ENCODE measurements around the gene MEG3. TPM values are rescaled to one million over a fixed set of nuclear protein-coding genes. Genes with fewer than 3 reads are reported as not detected.

The MEG3 gene
- total and polyA plus RNA-seq, 2 of the 4 experiments (the other 2 are of a cell fraction) = 31.5 to 556 TPM

DNA sequence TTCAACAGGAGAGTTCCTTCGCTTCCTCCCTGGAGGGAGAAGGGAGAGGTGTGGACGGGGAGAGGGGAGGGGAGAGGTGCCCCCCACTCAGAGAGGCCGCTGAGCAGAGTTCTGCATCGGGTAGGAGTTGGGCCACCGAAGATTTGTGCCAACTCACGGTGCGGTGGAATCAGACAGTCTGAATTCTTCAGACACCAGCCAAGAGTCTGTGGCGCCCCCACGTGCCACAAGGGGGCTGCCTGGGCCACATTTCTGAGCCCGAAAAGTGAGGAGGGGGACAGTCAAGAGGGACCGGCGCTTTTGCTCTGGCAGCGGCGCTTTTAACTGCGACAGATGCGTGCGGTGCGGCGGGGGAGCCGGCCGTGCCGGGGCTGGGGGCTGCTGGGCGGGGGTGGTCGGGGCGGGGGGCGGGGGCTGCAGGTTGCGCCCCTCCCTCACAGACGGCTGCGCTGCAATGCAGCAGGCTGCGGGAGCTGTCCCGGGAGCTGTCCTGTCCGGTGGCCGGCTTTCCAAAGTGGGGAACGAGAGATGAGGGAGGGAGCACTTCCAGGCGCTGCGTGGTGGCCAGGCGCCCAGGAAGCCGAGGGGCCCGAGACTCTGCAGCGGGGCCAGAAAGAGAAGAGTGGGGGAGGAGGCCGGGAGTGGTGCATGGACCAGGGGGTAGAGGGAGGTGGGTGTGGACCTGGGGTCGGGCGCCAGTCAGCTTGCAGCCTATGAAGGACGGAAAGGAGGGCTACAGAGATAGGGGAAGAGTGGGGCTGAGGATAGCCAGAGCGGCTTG is 78.6 kb downstream of the MEG3 start (continued):
- TF ChIP-seq POLR2A (IDR thresholded peaks at IDR 0.05; ENCODE audit: low read depth, low read length) = no peak
- TF ChIP-seq MAFK (IDR thresholded peaks at IDR 0.05; ENCODE audit: low read depth, low read length) = no peak

DNA sequence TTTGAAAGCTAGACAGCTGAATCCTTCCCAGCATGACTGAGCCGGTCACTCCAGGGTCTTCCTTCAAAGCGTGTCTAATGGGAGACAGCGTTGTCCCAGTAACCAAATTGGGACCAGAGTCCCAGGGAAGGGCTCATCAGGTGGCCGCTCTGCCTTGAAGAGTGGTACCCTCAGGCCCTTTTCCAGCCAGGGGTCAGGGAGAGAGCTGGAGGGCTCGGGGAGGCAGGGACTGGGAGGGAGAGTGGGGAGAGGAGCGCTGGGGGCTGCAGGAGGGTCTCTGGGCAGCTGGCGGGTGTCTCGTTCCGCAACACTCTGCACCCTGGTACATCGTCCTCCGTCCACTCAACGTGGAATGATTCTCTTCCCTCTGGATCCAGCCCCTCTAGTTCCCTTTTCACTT is 79.2 kb downstream of the MEG3 start:
- dilution Hi-C loops (cut with HindIII; ENCODE audit: low sequenced_read_pairs, unreplicated experiment) (no loop called here), in situ Hi-C loops (cut with MboI; ENCODE audit: low sequenced_read_pairs) (no loop called here), intact Hi-C loops (cut with micrococcal nuclease) (no loop called here)
- H3K27ac ChIP-seq (ENCODE audit: insufficient read depth, low read length) = no peak overlapping the region
- H3K23ac ChIP-seq (ENCODE audit: low read depth, low read length) = no peak overlapping the region
- H2AK5ac ChIP-seq (ENCODE audit: low read depth, low read length) = no peak overlapping the region
- no peak overlapping the region for H2BK120ac ChIP-seq (ENCODE audit: low read depth, low read length)
- no TSS peak for BruUV-seq (replicated peaks)
- no peak overlapping the region for H2BK5ac ChIP-seq (ENCODE audit: low read depth, low read length, poor library complexity, severe bottlenecking)
- H3K36me3 ChIP-seq (ENCODE audit: control insufficient read depth, insufficient read depth, low read length) = peaks cover 59% of the 10 kb centered on the region
- H3K14ac ChIP-seq (replicated peaks; ENCODE audit: low read depth, low read length) = no peak overlapping the region
- no peak overlapping the region for H4K8ac ChIP-seq (ENCODE audit: low read depth in 2 of 2, low read length in 2 of 2)
- no peaks in the 10 kb centered on the region for H3K9me1 ChIP-seq (ENCODE audit: insufficient read depth, low read length)
- ChIA-PET POLR2A (ENCODE audit: unreplicated experiment) (interaction anchor here (0.6 kb wide), 1 partner anchor 330 kb away, joined by 5 read pairs; no protein-coding TSS in a partner anchor), CTCF (interaction anchor here (1.1 kb wide), 1 partner anchor 7 kb away, joined by 3 read pairs; no protein-coding TSS in a partner anchor)
- H3K18ac ChIP-seq (ENCODE audit: low read depth, low read length) = no peak overlapping the region
- H3K79me1 ChIP-seq (ENCODE audit: low read depth in 1 of 2, low read length in 2 of 2) = peaks cover 5 to 26% of the 10 kb centered on the region in 2 experiments; a peak in 3 of 4 replicates
- H3K9ac ChIP-seq (ENCODE audit: low read depth, low read length) = no peak overlapping the region
- DNase-seq (no peak), ATAC-seq (ENCODE audit: low read depth) (no peak)
- no peak overlapping the region for H2AFZ ChIP-seq (replicated peaks; ENCODE audit: low read length, poor library complexity)
- no peak overlapping the region for H4K5ac ChIP-seq (ENCODE audit: low read depth, low read length)
- no peak overlapping the region for H3K56ac ChIP-seq (ENCODE audit: extremely low read depth, insufficient read depth, low read length)
- no peak overlapping the region for H3K4me2 ChIP-seq (ENCODE audit: low read depth, low read length)
- no peak overlapping the region for H2AK9ac ChIP-seq (replicated peaks; ENCODE audit: low read depth, low read length, poor library complexity)
- peaks cover 47% of the 10 kb centered on the region for H4K20me1 ChIP-seq (ENCODE audit: insufficient read depth, low read length)
- H4K91ac ChIP-seq (ENCODE audit: insufficient read depth, low read depth, low read length) = no peak overlapping the region
- H3K4me3 ChIP-seq (ENCODE audit: insufficient read depth, low read depth, low read length) = no peak overlapping the region
- no peak overlapping the region for H3K4ac ChIP-seq (ENCODE audit: low read depth, low read length)
- peaks cover 2% of the 10 kb centered on the region; the same call in 1 of the 2 replicates for H3K4me1 ChIP-seq (ENCODE audit: control insufficient read depth, insufficient read depth, low read length)
- 69% methylated on average over 8 of the region's 12 CpGs; no CpG with 5 or more reads in 1 of the 2 experiments for WGBS, 2 experiments (ENCODE audit: extremely low coverage in 2 of 2, insufficient read length in 1 of 2)
- no peak overlapping the region for H2BK20ac ChIP-seq (ENCODE audit: low read depth, low read length)
- peaks cover 12% of the 10 kb centered on the region; the same call in 1 of the 2 replicates for H3K27me3 ChIP-seq (ENCODE audit: control insufficient read depth, insufficient read depth, low read length)
- H3K9me3 ChIP-seq (ENCODE audit: control insufficient read depth, insufficient read depth, low read length) = no peaks in the 10 kb centered on the region
- no peak overlapping the region for H2BK15ac ChIP-seq (ENCODE audit: low read depth, low read length)
- TF ChIP-seq CEBPB (IDR thresholded peaks at IDR 0.05; ENCODE audit: low read depth, low read length) = no peak
- TF ChIP-seq, protein P1, sequence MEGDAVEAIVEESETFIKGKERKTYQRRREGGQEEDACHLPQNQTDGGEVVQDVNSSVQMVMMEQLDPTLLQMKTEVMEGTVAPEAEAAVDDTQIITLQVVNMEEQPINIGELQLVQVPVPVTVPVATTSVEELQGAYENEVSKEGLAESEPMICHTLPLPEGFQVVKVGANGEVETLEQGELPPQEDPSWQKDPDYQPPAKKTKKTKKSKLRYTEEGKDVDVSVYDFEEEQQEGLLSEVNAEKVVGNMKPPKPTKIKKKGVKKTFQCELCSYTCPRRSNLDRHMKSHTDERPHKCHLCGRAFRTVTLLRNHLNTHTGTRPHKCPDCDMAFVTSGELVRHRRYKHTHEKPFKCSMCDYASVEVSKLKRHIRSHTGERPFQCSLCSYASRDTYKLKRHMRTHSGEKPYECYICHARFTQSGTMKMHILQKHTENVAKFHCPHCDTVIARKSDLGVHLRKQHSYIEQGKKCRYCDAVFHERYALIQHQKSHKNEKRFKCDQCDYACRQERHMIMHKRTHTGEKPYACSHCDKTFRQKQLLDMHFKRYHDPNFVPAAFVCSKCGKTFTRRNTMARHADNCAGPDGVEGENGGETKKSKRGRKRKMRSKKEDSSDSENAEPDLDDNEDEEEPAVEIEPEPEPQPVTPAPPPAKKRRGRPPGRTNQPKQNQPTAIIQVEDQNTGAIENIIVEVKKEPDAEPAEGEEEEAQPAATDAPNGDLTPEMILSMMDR (conservative IDR thresholded peaks at IDR 0.05; ENCODE audit: low read depth, low read length) = no peak
- TF ChIP-seq SMC3 (IDR thresholded peaks at IDR 0.05; ENCODE audit: low read depth, low read length) = no peak
- no peak for TF ChIP-seq FOS (IDR thresholded peaks at IDR 0.05; ENCODE audit: low read depth, low read length)
- TF ChIP-seq BHLHE40 (IDR thresholded peaks at IDR 0.05; ENCODE audit: low read depth, low read length) = no peak
- TF ChIP-seq MAFK (IDR thresholded peaks at IDR 0.05; ENCODE audit: low read depth, low read length) = no peak
- no peak for TF ChIP-seq USF2 (IDR thresholded peaks at IDR 0.05; ENCODE audit: low read depth, low read length)
- no peak for TF ChIP-seq RCOR1 (IDR thresholded peaks at IDR 0.05; ENCODE audit: insufficient replicate concordance, low read length)
- no peak for TF ChIP-seq NFE2L2 (IDR thresholded peaks at IDR 0.05; ENCODE audit: low read depth, low read length)
- TF ChIP-seq RFX5 (IDR thresholded peaks at IDR 0.05; ENCODE audit: low read depth, low read length) = no peak
- TF ChIP-seq MXI1 (IDR thresholded peaks at IDR 0.05; ENCODE audit: borderline replicate concordance, low read depth, low read length) = no peak
